Measurements from ENCODE around the gene HDAC4. TPM values are rescaled to one million over a fixed set of nuclear protein-coding genes. Genes with fewer than 3 reads are reported as not detected.

Gene HDAC4
- total RNA-seq, 1 experiment from 2014 or later, result 32.0 TPM

GRCh38 chr2:239348563-239349452, 52.0 kb downstream of the HDAC4 start:
- Histone ChIP-seq H3K23me2 (ENCODE audit: insufficient read length, low read depth, low read length, poor library complexity, severe bottlenecking) (no peaks in the 10 kb centered on the region), H3K18ac (ENCODE audit: insufficient read length, low read depth, low read length) (no peak overlapping the region), H3K23ac (ENCODE audit: insufficient read length, low read depth, low read length) (no peak overlapping the region), H3K14ac (ENCODE audit: insufficient read depth, low read length) (0 out of 2 replicates have a peak overlapping the region, but pooled peaks have one; percentile 28), H2AFZ (ENCODE audit: low read length) (no peak overlapping the region), H4K91ac (ENCODE audit: insufficient read length, low read depth, low read length) (no peak overlapping the region), H2BK5ac (ENCODE audit: insufficient read length, low read length) (no peak overlapping the region), H2BK12ac (ENCODE audit: insufficient read length, low read depth, low read length) (no peak overlapping the region), H2BK15ac (ENCODE audit: low read depth, low read length) (no peak overlapping the region), H3K4me2 (ENCODE audit: insufficient read depth, insufficient read length, low read length) (no peak overlapping the region), H3K4me1 (ENCODE audit: insufficient read depth, low read length) (no peaks in the 10 kb centered on the region), H2AK5ac (ENCODE audit: insufficient read length, low read length) (no peak overlapping the region), H3T11ph (ENCODE audit: low read length) (no peak overlapping the region), H4K8ac (replicated peaks; ENCODE audit: insufficient read length, low read depth, low read length) (no peak overlapping the region), H3K27me3 (ENCODE audit: insufficient read depth, low read length) (no peaks in the 10 kb centered on the region), H3K56ac (ENCODE audit: insufficient read length, low read depth, low read length) (no peak overlapping the region), H2BK120ac (ENCODE audit: low read depth, low read length, poor library complexity, severe bottlenecking) (no peak overlapping the region), H3K4ac (ENCODE audit: low read depth, low read length) (no peak overlapping the region), H3K79me2 (ENCODE audit: insufficient read depth, low read length) (peaks cover 13% of the 10 kb centered on the region; the same call in 1 of the 2 replicates), H2BK20ac (ENCODE audit: low read depth, low read length, poor library complexity, severe bottlenecking) (no peak overlapping the region), H3K9ac (ENCODE audit: extremely low read depth, insufficient read length, low read length) (no peak overlapping the region), H3K9me3 (ENCODE audit: control insufficient read depth, low read depth, low read length) (no peaks in the 10 kb centered on the region), H3K79me1 (ENCODE audit: insufficient read depth, low read depth, low read length, poor library complexity, severe bottlenecking) (no peaks in the 10 kb centered on the region), H4K5ac (ENCODE audit: insufficient read length, low read depth, low read length) (no peak overlapping the region), H3K27ac (ENCODE audit: insufficient read length, low read depth, low read length) (no peak overlapping the region), H4K20me1 (ENCODE audit: control insufficient read depth, insufficient read depth, insufficient read length) (no peaks in the 10 kb centered on the region)
- TF ChIP-seq, protein P1, sequence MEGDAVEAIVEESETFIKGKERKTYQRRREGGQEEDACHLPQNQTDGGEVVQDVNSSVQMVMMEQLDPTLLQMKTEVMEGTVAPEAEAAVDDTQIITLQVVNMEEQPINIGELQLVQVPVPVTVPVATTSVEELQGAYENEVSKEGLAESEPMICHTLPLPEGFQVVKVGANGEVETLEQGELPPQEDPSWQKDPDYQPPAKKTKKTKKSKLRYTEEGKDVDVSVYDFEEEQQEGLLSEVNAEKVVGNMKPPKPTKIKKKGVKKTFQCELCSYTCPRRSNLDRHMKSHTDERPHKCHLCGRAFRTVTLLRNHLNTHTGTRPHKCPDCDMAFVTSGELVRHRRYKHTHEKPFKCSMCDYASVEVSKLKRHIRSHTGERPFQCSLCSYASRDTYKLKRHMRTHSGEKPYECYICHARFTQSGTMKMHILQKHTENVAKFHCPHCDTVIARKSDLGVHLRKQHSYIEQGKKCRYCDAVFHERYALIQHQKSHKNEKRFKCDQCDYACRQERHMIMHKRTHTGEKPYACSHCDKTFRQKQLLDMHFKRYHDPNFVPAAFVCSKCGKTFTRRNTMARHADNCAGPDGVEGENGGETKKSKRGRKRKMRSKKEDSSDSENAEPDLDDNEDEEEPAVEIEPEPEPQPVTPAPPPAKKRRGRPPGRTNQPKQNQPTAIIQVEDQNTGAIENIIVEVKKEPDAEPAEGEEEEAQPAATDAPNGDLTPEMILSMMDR (conservative IDR thresholded peaks at IDR 0.05), result no peak
- WGBS (ENCODE audit: extremely low coverage, insufficient read length, low lambda C conversion rate), result no CpG with 5 or more reads among the region's 29 CpGs
- no peak for DNase-seq
- H3K4me3 Mint-ChIP-seq, result no peak overlapping the region
- H3K4me1 Mint-ChIP-seq, result peaks cover 8 to 16% of the 10 kb centered on the region in 2 experiments
- H3K27ac Mint-ChIP-seq, result peak overlapping the region in 1 of 3 experiments; percentile 92; a peak in 4 of 7 replicates
- H3K27me3 Mint-ChIP-seq (ENCODE audit: low read depth), result no peaks in the 10 kb centered on the region
- peaks cover 21 to 36% (median 28%) of the 10 kb centered on the region in 3 experiments for H3K36me3 Mint-ChIP-seq (ENCODE audit: insufficient read depth in 1 of 3, low read depth in 3 of 3)
- H3K9me3 Mint-ChIP-seq, result no peaks in the 10 kb centered on the region
